Brain microvascular endothelial cell (primary cell): ENCODE data around the gene MFAP3L.

Experiments used
- DNase-seq: peaks from one replicate; pipeline ENCODE4 v3.0.0-alpha.2; 2020
- H3K27ac ChIP-seq: fragments of 250-450 bp; sonication (Bioruptor Pico); 2 replicates; pipeline ENCODE4 v1.5.1; 2020; ENCODE audit warnings: mild to moderate bottlenecking, moderate library complexity
- H3K27me3 ChIP-seq: fragments of 250-450 bp; sonication (Bioruptor Pico); replicated peaks from 2 replicates; pipeline ENCODE4 v1.5.1; 2020; ENCODE audit warnings: mild to moderate bottlenecking
- H3K36me3 ChIP-seq: fragments of 250-450 bp; sonication (Bioruptor Pico); replicated peaks from 2 replicates; pipeline ENCODE4 v1.5.1; 2020; ENCODE audit warnings: mild to moderate bottlenecking
- H3K4me3 ChIP-seq: 2 replicates; pipeline ENCODE4 v1.5.1; 2011; ENCODE audit warnings: low read depth, mild to moderate bottlenecking, control low read depth, low read length, moderate library complexity
- CTCF ChIP-seq: IDR thresholded peaks from 2 replicates; pipeline ENCODE4 v1.5.1; 2011; ENCODE audit warnings: low read depth, mild to moderate bottlenecking, moderate library complexity, low read length, control low read depth, inconsistent platforms; ENCODE audit errors: missing control alignments
- in situ Hi-C: cut with HindIII; loops from 2 replicates; pipeline ENCODE4 v1.10.0; 2017; ENCODE audit warnings: low sequenced_read_pairs, low pct_ligation_motif_present

Gene MFAP3L

GRCh38 chr4:169975131-169975837 is 50.9 kb downstream of the MFAP3L start:
- no peak for DNase-seq
- no peak for TF ChIP-seq CTCF
- Histone ChIP-seq H3K4me3 (no peak overlapping the region), H3K36me3 (no peaks in the 10 kb centered on the region), H3K27ac (no peak overlapping the region), H3K27me3 (no peaks in the 10 kb centered on the region)
- in situ Hi-C loops: no loop called here

- Histone ChIP-seq H3K36me3 (no peaks in the 10 kb centered on the region), H3K4me3 (no peak overlapping the region), H3K27me3 (no peaks in the 10 kb centered on the region), H3K27ac (no peak overlapping the region)
- TF ChIP-seq CTCF: no peak
- in situ Hi-C loops: no loop called here
- no peak for DNase-seq
Measured at GRCh38 chr4:169971456-169972015, 54.7 kb downstream of the MFAP3L start.

GRCh38 chr4:169968999-169969398 is 57.2 kb downstream of the MFAP3L start:
- H3K27me3 ChIP-seq: no peaks in the 10 kb centered on the region
- H3K27ac ChIP-seq: peak overlapping the region; percentile 74
- TF ChIP-seq CTCF: no peak
- in situ Hi-C loops: no loop called here
- H3K4me3 ChIP-seq: no peak overlapping the region
- peak; percentile 96 for DNase-seq
- H3K36me3 ChIP-seq: no peaks in the 10 kb centered on the region

GRCh38 chr4:169963998-169964397 is 62.2 kb downstream of the MFAP3L start:
- Histone ChIP-seq H3K4me3 (no peak overlapping the region), H3K27ac (no peak overlapping the region), H3K27me3 (no peaks in the 10 kb centered on the region), H3K36me3 (no peaks in the 10 kb centered on the region)
- no peak for TF ChIP-seq CTCF
- in situ Hi-C loops: no loop called here
- DNase-seq: peak; percentile 41

- no peak overlapping the region for H3K27ac ChIP-seq
- no peaks in the 10 kb centered on the region for H3K36me3 ChIP-seq
- in situ Hi-C loops: no loop called here
- DNase-seq: no peak
- H3K4me3 ChIP-seq: no peak overlapping the region
- no peaks in the 10 kb centered on the region for H3K27me3 ChIP-seq
- no peak for TF ChIP-seq CTCF
Measured at GRCh38 chr4:169959254-169959653, 66.9 kb downstream of the MFAP3L start.

- no peak for DNase-seq
- TF ChIP-seq CTCF: no peak
- H3K4me3 ChIP-seq: no peak overlapping the region
- H3K27ac ChIP-seq: no peak overlapping the region
- no peaks in the 10 kb centered on the region for H3K36me3 ChIP-seq
- H3K27me3 ChIP-seq: no peaks in the 10 kb centered on the region
- in situ Hi-C loops: no loop called here
Measured at GRCh38 chr4:169958629-169959028, 67.6 kb downstream of the MFAP3L start.
